ENCODE data around the gene AQP12B. TPM values are rescaled to one million over a fixed set of nuclear protein-coding genes. Genes with fewer than 3 reads are reported as not detected.
"Not testable (repeated sequence)": the region's sequence is repeated elsewhere in the genome, so short reads cannot be mapped to it uniquely, and the experiment has no call there.

Gene AQP12B
- polyA plus RNA-seq, 1 donor (not counting 4 experiments of a cell fraction or from before 2014, with no cell fraction given) = not detected

- H3K9ac ChIP-seq (ENCODE audit: control insufficient read depth, extremely low read depth, insufficient read depth, low read length); H3K79me2 ChIP-seq (ENCODE audit: control insufficient read depth, insufficient read depth, low read length); DNase-seq (ENCODE audit: low read depth, low spot score); H3K27ac ChIP-seq (ENCODE audit: control insufficient read depth, insufficient read depth, low read length); H3K4me2 ChIP-seq (ENCODE audit: control insufficient read depth, extremely low read depth, insufficient read depth, low read depth, low read length); H3K9me3 ChIP-seq (ENCODE audit: control insufficient read depth, low read depth, low read length); H3K9me1 ChIP-seq (ENCODE audit: control insufficient read depth, extremely low read depth, insufficient read depth, low read length); H2AFZ ChIP-seq (ENCODE audit: control insufficient read depth, low read length); H4K20me1 ChIP-seq (ENCODE audit: control insufficient read depth, extremely low read depth, insufficient read depth, low read length); FAIRE-seq; dilution Hi-C loops (cut with MboI; ENCODE audit: extremely low pct_ligation_motif_present, low sequenced_read_pairs); H3K36me3 ChIP-seq (ENCODE audit: control insufficient read depth in 2 of 2, extremely low read depth in 1 of 2, insufficient read depth in 2 of 2, low read length in 2 of 2); H3K4me3 ChIP-seq (ENCODE audit: control insufficient read depth in 2 of 3, extremely low read depth in 1 of 3, insufficient read depth in 2 of 3, low read depth in 1 of 3, low read length in 3 of 3); H3K4me1 ChIP-seq (ENCODE audit: control insufficient read depth, extremely low read depth, insufficient read depth, low read length): not testable (repeated sequence)
- peaks cover 15% of the 10 kb centered on the region for H3K27me3 ChIP-seq (ENCODE audit: control insufficient read depth, extremely low read depth, insufficient read depth, low read length)
Observed at GRCh38 chr2:240690421-240691074, 7.9 kb upstream of the AQP12B start.

- no peak for DNase-seq (ENCODE audit: low read depth, low spot score)
- no peak for FAIRE-seq
- H4K20me1 ChIP-seq (ENCODE audit: control insufficient read depth, extremely low read depth, insufficient read depth, low read length) = no peaks in the 10 kb centered on the region
Observed at GRCh38 chr2:240689975-240690374, 7.3 kb upstream of the AQP12B start.

More at GRCh38 chr2:240689975-240690374, 7.3 kb upstream of the AQP12B start:
- Histone ChIP-seq H3K27ac (ENCODE audit: control insufficient read depth, insufficient read depth, low read length) (no peak overlapping the region), H3K4me1 (ENCODE audit: control insufficient read depth, extremely low read depth, insufficient read depth, low read length) (no peaks in the 10 kb centered on the region), H3K4me3 (ENCODE audit: control insufficient read depth in 2 of 3, extremely low read depth in 1 of 3, insufficient read depth in 2 of 3, low read depth in 1 of 3, low read length in 3 of 3) (no peak overlapping the region), H3K9ac (ENCODE audit: control insufficient read depth, extremely low read depth, insufficient read depth, low read length) (no peak overlapping the region), H3K36me3 (ENCODE audit: control insufficient read depth in 2 of 2, extremely low read depth in 1 of 2, insufficient read depth in 2 of 2, low read length in 2 of 2) (no peaks in the 10 kb centered on the region), H3K4me2 (ENCODE audit: control insufficient read depth, extremely low read depth, insufficient read depth, low read depth, low read length) (no peak overlapping the region), H3K79me2 (ENCODE audit: control insufficient read depth, insufficient read depth, low read length) (no peaks in the 10 kb centered on the region), H3K9me1 (ENCODE audit: control insufficient read depth, extremely low read depth, insufficient read depth, low read length) (no peaks in the 10 kb centered on the region), H3K27me3 (ENCODE audit: control insufficient read depth, extremely low read depth, insufficient read depth, low read length) (peaks cover 16% of the 10 kb centered on the region), H2AFZ (ENCODE audit: control insufficient read depth, low read length) (no peak overlapping the region), H3K9me3 (ENCODE audit: control insufficient read depth, low read depth, low read length) (no peaks in the 10 kb centered on the region)
- TF ChIP-seq CTCF (optimal IDR thresholded peaks at IDR 0.05 in 1 of 3, IDR thresholded peaks at IDR 0.05 in 1 of 3, conservative IDR thresholded peaks at IDR 0.05 in 1 of 3; ENCODE audit: extremely low read depth in 1 of 3, insufficient read depth in 2 of 3, low read length in 3 of 3) (no peak), EZH2 (IDR thresholded peaks at IDR 0.05; ENCODE audit: low read length) (no peak)
- dilution Hi-C loops (cut with MboI; ENCODE audit: extremely low pct_ligation_motif_present, low sequenced_read_pairs) = no loop called here
